ENCODE data around the gene DCAF12L2. TPM values are rescaled to one million over a fixed set of nuclear protein-coding genes. Genes with fewer than 3 reads are reported as not detected.
"Not testable (repeated sequence)": the region's sequence is repeated elsewhere in the genome, so short reads cannot be mapped to it uniquely, and the experiment has no call there.

Gene DCAF12L2
- polyA plus RNA-seq: under 1 TPM in 1 of 3 donors, not detected in 2; 0.04 TPM

GRCh38 chrX:126165721-126166461, at the start of gene DCAF12L2:
DCAF12L2 (minus strand) TSS chrX:126166289; CDS start chrX:126165924, 365 bp downstream.
- 2 to 41% (median 3%) methylated on average over 50 to 91 of the region's 91 CpGs for WGBS, 3 donors
- no peak within 1 kb of the TSS for H3K27ac ChIP-seq (ENCODE audit: low read depth, low read length)

- H3K27ac ChIP-seq (ENCODE audit: low read depth, low read length): not testable (repeated sequence)
- WGBS, 3 donors: 92 to 94% (median 94%) methylated on average over 14 to 21 of the region's 21 CpGs
These were observed 24.8 kb upstream of the DCAF12L2 start for GRCh38 chrX:126190888-126191287.

DNA sequence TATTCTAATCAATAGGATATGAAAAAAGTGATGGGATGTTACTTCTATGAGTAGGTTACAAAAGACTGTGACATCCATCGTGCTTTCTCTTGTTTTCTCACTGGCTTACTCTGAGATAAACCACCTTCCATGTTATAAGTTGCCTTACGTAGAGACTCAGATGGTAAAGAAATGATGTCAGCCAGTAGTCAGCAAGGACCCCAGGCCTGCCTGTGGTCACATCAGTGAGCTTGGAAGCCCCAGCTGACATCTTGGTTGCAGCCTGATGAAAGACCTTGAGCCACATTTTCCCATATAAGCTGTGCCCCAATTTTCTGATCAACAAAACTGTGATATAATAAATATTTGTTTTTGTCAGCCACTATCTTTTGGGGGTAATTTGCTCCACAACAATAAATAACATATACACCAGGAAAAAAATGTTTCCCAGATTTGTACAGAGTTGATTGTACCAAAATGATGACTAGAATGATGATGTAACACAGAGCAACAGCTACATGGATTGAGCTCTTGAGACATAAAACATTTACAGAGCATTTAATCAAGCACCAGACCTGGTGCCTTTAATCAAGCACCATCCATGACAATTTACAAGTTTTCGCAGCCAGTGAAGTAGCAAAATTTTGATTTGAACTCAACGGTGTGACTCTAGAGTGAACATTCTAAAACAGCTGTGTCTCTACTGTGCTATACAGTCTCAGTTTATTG, 11.2 kb upstream of the DCAF12L2 start:
- WGBS, 3 donors: 73 to 85% (median 82%) methylated on average over 4 of the region's 4 CpGs
- no peak overlapping the region for H3K27ac ChIP-seq (ENCODE audit: low read depth, low read length)

GRCh38 chrX:126170720-126171119, 4.6 kb upstream of the DCAF12L2 start:
- H3K27ac ChIP-seq (ENCODE audit: low read depth, low read length): no peak overlapping the region
- WGBS, 3 donors: 48 to 62% (median 48%) methylated on average over 2 of the region's 2 CpGs

DNA sequence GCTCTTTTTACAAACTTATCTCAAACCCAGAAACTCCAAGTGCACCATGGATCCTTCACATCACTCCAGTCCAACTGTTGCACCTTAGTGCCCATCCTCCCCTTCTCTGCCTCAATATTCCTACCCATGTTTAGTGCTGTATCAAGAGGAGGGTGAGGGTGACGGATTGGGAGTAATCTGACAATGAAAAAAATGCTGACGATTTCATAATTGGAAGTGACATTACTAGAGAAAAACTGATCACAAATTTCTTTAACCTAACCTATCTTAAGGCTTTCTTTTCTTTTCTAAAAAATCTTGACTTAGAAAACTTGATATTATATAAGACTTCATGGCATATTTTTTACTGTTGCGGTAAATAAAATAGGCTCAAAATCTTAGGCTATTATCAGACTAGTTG, 1.5 kb upstream of the DCAF12L2 start:
- H3K27ac ChIP-seq (ENCODE audit: low read depth, low read length): no peak overlapping the region
- WGBS, 3 donors: 63 to 84% (median 64%) methylated on average over 3 of the region's 3 CpGs

DNA sequence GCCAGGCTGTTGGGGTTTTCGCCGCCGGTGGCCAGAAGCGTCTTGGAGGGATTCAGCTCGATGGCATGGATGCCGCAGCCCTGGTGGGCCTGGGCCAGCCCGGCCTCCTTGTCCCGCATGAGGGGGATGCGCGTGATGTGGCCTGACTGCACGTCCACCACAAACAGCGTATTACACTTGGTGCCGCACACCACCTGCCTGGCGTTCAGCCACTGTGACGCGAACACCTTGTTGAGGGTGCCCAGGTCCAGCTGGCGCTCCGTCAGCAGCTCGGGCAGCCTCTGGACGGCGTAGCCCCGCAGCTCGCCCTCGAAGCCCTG, 728 bp downstream of the DCAF12L2 start:
- H3K27ac ChIP-seq (ENCODE audit: low read depth, low read length): no peak overlapping the region
- 37 to 75% (median 64%) methylated on average over 11 to 24 of the region's 24 CpGs for WGBS, 3 donors

- WGBS, 3 donors: 92 to 97% (median 96%) methylated on average over 33 to 37 of the region's 37 CpGs
- no peak overlapping the region for H3K27ac ChIP-seq (ENCODE audit: low read depth, low read length)
These were observed 1.2 kb downstream of the DCAF12L2 start for GRCh38 chrX:126164689-126165400.

DNA sequence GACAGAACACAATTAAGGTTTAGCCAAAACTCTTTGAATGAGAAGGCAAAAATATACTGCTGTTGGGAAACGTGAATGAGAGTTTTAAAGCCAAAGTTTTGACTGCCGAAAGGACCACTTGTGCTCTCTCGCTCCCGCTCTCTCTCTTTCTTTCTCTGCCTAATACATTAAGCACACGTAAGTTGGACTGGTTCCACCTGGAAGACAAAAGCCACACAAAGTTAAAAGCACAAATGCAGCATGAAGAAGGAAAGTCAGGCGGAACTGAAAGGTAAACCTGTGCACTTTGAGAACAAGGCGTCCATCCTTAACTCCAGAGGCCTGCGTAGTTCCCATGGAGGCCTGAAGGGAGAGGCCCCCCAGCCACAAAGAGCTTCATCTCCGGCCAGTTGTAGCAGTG, 1.9 kb downstream of the DCAF12L2 start:
- no peak overlapping the region for H3K27ac ChIP-seq (ENCODE audit: low read depth, low read length)
- WGBS, 3 donors: 82 to 85% (median 85%) methylated on average over 9 of the region's 9 CpGs

- 31 to 60% (median 40%) methylated on average over 2 of the region's 2 CpGs for WGBS, 3 donors
- H3K27ac ChIP-seq (ENCODE audit: low read depth, low read length): no peak overlapping the region
These were observed 25.1 kb downstream of the DCAF12L2 start for GRCh38 chrX:126141014-126141413.

- H3K27ac ChIP-seq (ENCODE audit: low read depth, low read length): no peak overlapping the region
- 76 to 96% (median 78%) methylated on average over 1 of the region's 1 CpG for WGBS, 3 donors
These were observed 28.2 kb downstream of the DCAF12L2 start for GRCh38 chrX:126137899-126138298.

DNA sequence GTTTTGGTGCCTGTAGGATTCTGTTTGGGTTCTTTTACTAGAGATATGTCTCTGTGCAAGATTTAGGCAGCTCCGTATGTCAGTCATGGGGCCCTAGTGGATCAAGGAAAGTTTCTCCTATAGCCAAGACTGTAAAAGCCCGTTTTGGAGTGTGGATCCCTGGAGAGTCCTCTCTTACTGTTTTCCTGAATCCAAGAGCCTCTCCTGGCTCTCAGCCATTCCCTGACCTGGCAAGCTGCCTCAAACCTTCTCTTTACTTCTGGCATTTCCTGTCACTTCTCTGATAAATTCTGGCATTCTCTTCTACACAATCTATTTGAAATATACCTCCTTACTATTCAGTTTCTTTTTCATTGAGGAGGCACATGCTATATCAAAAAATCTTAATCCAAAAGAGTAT, 41.4 kb downstream of the DCAF12L2 start:
- 33 to 53% (median 45%) methylated on average over 2 of the region's 2 CpGs for WGBS, 3 donors
- no peak overlapping the region for H3K27ac ChIP-seq (ENCODE audit: low read depth, low read length)

All from adipose tissue (tissue), 3 donors.